ENCODE results near the gene WNT10A. TPM values are rescaled to one million over a fixed set of nuclear protein-coding genes. Genes with fewer than 3 reads are reported as not detected.

The WNT10A gene
- total and polyA plus RNA-seq, 2 of the 8 experiments (the other 6 are each of a cell fraction or from before 2014, with no cell fraction given), result 0.05 TPM; not detected in 1

GRCh38 chr2:218889937-218890336 lies 9.3 kb downstream of the WNT10A start:
- Histone ChIP-seq H3K36me3 (ENCODE audit: control insufficient read depth in 2 of 4, insufficient read depth in 4 of 4, low read length in 3 of 4) (no peaks in the 10 kb centered on the region), H3K23ac (ENCODE audit: insufficient read length) (no peak overlapping the region), H3K14ac (ENCODE audit: insufficient read length) (no peak overlapping the region), H2BK5ac (ENCODE audit: low read depth, low read length) (no peak overlapping the region), H3K56ac (replicated peaks; ENCODE audit: insufficient read length, low read depth, low read length) (no peak overlapping the region), H4K8ac (ENCODE audit: extremely low read depth, insufficient read depth, low read length) (peak overlapping the region; percentile 76; the same call in 1 of the 2 replicates), H3K18ac (ENCODE audit: extremely low read depth, low read length) (no peak overlapping the region), H3K23me2 (ENCODE audit: low read depth, low read length) (peaks cover 6% of the 10 kb centered on the region; the same call in 1 of the 2 replicates), H3K9me3 (ENCODE audit: insufficient read depth in 2 of 2, low read depth in 1 of 2, low read length in 1 of 2) (no peaks in the 10 kb centered on the region), H3K4me2 (ENCODE audit: insufficient read depth in 1 of 2, low read depth in 2 of 2, low read length in 2 of 2) (no peak overlapping the region), H2BK12ac (ENCODE audit: low read depth, low read length) (0 out of 2 replicates have a peak overlapping the region, but pooled peaks have one; percentile 50), H2BK15ac (ENCODE audit: low read length) (no peak overlapping the region), H4K5ac (ENCODE audit: insufficient read length, low read depth, low read length) (no peak overlapping the region), H3K27ac (ENCODE audit: low read depth, low read length) (no peak overlapping the region), H4K91ac (replicated peaks; ENCODE audit: insufficient read length, low read length) (no peak overlapping the region), H3K4me1 (replicated peaks in 1 of 4; ENCODE audit: control insufficient read depth in 3 of 4, insufficient read depth in 4 of 4, low read length in 3 of 4) (peaks cover 2 to 18% (median 6%) of the 10 kb centered on the region in 4 experiments), H2AK5ac (ENCODE audit: low read depth, low read length) (no peak overlapping the region), H3K4ac (replicated peaks; ENCODE audit: insufficient read length, low read depth, low read length) (no peak overlapping the region), H3K79me1 (ENCODE audit: low read depth, low read length) (no peaks in the 10 kb centered on the region), H3K4me3 (ENCODE audit: extremely low read depth in 1 of 4, insufficient read depth in 2 of 4, low read depth in 3 of 4, low read length in 4 of 4) (no peak overlapping the region), H3K9ac (replicated peaks in 1 of 4; ENCODE audit: extremely low read depth in 1 of 4, low read depth in 3 of 4, low read length in 3 of 4) (no peak overlapping the region), H2BK120ac (replicated peaks; ENCODE audit: low read depth, low read length) (no peak overlapping the region), H2AFZ (ENCODE audit: low read length) (no peak overlapping the region), H3K27me3 (replicated peaks in 1 of 4; ENCODE audit: control insufficient read depth in 3 of 4, extremely low read depth in 1 of 4, insufficient read depth in 3 of 4, low read length in 3 of 4) (peaks cover 76 to 94% (median 91%) of the 10 kb centered on the region in 4 experiments), H2BK20ac (ENCODE audit: low read length) (no peak overlapping the region), H3K79me2 (ENCODE audit: control insufficient read depth in 1 of 2, insufficient read depth in 2 of 2, low read length in 2 of 2) (no peaks in the 10 kb centered on the region), H4K20me1 (replicated peaks in 1 of 2; ENCODE audit: control insufficient read depth in 1 of 2, insufficient read depth in 2 of 2, low read length in 2 of 2) (peaks cover 10 to 20% of the 10 kb centered on the region in 2 experiments)
- FAIRE-seq, result no peak
- POLR2A ChIA-PET (ENCODE audit: partially characterized antibody), result no interaction called here
- DNase-seq (ENCODE audit: low read depth in 1 of 2, low spot score in 2 of 2), result no peak
- CTCF ChIA-PET (ENCODE audit: partially characterized antibody), result interaction anchor here (0.5 to 17.9 kb wide), 4 partner anchors 12 to 633 kb away, joined by 3 to 783 read pairs (median 3); partner anchors contain the start of gene WNT10A
- WGBS, 2 experiments (ENCODE audit: extremely low coverage in 1 of 2, insufficient coverage in 1 of 2, insufficient read length in 1 of 2, insufficient replicate concordance in 2 of 2, low coverage in 1 of 2, low lambda C conversion rate in 2 of 2, missing lambda C conversion rate in 1 of 2), result 86% methylated on average over 22 of the region's 23 CpGs; no CpG with 5 or more reads in 1 of the 2 experiments
- TF ChIP-seq HDAC6 (IDR thresholded peaks at IDR 0.05; ENCODE audit: low read depth, low read length) (no peak), SP2 (IDR thresholded peaks at IDR 0.05; ENCODE audit: low read length) (no peak), GABPA (IDR thresholded peaks at IDR 0.05; ENCODE audit: borderline replicate concordance, insufficient read depth, low read length) (no peak)

All from H1 (cell line).